Fibroblast of villous mesenchyme (primary cell): ENCODE data around the gene ZNF385B. TPM values are rescaled to one million over a fixed set of nuclear protein-coding genes. Genes with fewer than 3 reads are reported as not detected.

ENCODE experiments used
- DNase-seq: peaks from one replicate; pipeline ENCODE4 v3.0.0-alpha.2; 2010; ENCODE audit warnings: low read depth
- H3K4me3 ChIP-seq: 2 replicates; pipeline ENCODE4 v1.5.1; 2011; ENCODE audit warnings: low read depth, mild to moderate bottlenecking, low read length
- small RNA-seq: library from RNA; depleted of rRNA; stranded (forward); fragments of <200 nt; gene quantifications from one replicate; pipeline ENCODE3, GENCODE V24; 2012
- total RNA-seq: library from RNA; depleted of rRNA; stranded (reverse); fragments of >200 nt; gene quantifications from 2 replicates; pipeline ENCODE4 v1.2.3, GENCODE V29; 2012
- TF ChIP-seq, protein P1 (sequence below): IDR thresholded peaks from 2 replicates; pipeline ENCODE4 v1.5.1; 2012; ENCODE audit warnings: low read depth, mild to moderate bottlenecking, low read length; ENCODE audit not compliant: insufficient read depth

Gene ZNF385B
- total RNA-seq, 1 donor = not detected

DNA sequence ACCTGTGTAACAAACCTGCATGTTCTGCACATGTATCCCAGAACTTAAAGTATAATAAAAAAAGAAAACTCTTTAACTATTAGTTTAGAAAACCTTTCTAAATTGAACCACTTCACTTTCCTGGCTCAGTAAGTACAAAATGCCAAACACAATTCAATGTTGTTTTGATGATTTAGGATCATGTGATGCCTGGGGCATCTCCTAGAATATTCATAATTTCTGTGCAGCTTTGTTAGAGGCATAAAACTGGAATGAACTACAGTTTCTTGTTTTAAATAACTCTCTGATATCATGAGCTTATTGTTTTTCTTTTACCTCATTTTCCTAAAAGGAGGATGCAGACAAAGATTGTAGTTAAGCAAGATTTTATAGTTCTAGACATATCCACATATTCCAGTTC is 457.8 kb downstream of the ZNF385B start:
- no peak overlapping the region for H3K4me3 ChIP-seq
- no peak for DNase-seq
- TF ChIP-seq, protein P1, sequence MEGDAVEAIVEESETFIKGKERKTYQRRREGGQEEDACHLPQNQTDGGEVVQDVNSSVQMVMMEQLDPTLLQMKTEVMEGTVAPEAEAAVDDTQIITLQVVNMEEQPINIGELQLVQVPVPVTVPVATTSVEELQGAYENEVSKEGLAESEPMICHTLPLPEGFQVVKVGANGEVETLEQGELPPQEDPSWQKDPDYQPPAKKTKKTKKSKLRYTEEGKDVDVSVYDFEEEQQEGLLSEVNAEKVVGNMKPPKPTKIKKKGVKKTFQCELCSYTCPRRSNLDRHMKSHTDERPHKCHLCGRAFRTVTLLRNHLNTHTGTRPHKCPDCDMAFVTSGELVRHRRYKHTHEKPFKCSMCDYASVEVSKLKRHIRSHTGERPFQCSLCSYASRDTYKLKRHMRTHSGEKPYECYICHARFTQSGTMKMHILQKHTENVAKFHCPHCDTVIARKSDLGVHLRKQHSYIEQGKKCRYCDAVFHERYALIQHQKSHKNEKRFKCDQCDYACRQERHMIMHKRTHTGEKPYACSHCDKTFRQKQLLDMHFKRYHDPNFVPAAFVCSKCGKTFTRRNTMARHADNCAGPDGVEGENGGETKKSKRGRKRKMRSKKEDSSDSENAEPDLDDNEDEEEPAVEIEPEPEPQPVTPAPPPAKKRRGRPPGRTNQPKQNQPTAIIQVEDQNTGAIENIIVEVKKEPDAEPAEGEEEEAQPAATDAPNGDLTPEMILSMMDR = no peak

DNA sequence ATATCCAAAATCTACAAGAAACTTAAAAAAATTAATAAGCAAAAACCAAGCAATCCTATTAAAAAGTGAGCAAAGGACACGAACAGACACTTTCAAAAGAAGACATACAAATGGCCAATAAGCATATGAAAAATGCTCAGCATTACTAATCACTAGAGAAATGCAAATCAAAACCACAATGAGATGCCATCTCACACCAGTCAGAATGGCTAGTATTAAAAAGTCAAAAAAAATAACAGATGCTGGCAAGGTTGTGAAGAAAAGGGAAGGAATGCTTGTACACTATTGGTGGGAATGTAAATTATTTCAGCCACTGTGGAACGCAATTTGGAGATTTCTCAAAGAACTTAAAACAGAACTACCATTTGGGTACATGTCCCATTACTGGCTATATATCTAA is 467.9 kb downstream of the ZNF385B start:
- DNase-seq = no peak
- no peak overlapping the region for H3K4me3 ChIP-seq
- TF ChIP-seq, protein P1 = no peak

Small RNAs within 50 kb of the gene (small RNA-seq; reads per million reads assigned to genes)
- not detected for gene MIR1258

Other genes starting within 250 kb of the ZNF385B start
- 11.3 and 17.3 TPM in 2 replicates for gene CWC22, start 145.7 kb upstream of the ZNF385B start, total RNA-seq